CD4-positive, alpha-beta T cell treated with Interleukin-4 for 4 hours (primary cell): ENCODE measurements around the gene PRMT3.
"Not testable (repeated sequence)": the region's sequence is repeated elsewhere in the genome, so short reads cannot be mapped to it uniquely, and the experiment has no call there.

ENCODE experiments used
- DNase-seq: peaks from one replicate; pipeline ENCODE4 v3.0.0-alpha.2; 2020

PRMT3 gene

GRCh38 chr11:20374741-20375300 is 12.7 kb upstream of the PRMT3 start:
- peak; percentile 24 for DNase-seq

GRCh38 chr11:20376162-20376730 is 11.3 kb upstream of the PRMT3 start:
- DNase-seq, result no peak

- not testable (repeated sequence) for DNase-seq
Observed at GRCh38 chr11:20385996-20386395, 1.5 kb upstream of the PRMT3 start.

GRCh38 chr11:20388096-20389055 is 860 bp downstream of the PRMT3 start:
- DNase-seq, result no peak

GRCh38 chr11:20397281-20397680 is 9.8 kb downstream of the PRMT3 start:
- peak; percentile 49 for DNase-seq

GRCh38 chr11:20399498-20399897 is 12.0 kb downstream of the PRMT3 start:
- no peak for DNase-seq

GRCh38 chr11:20403059-20403458 is 15.5 kb downstream of the PRMT3 start:
- DNase-seq, result no peak

GRCh38 chr11:20406484-20406883 is 19.0 kb downstream of the PRMT3 start:
- DNase-seq, result no peak

GRCh38 chr11:20407344-20407743 is 19.8 kb downstream of the PRMT3 start:
- no peak for DNase-seq

GRCh38 chr11:20415432-20415831 is 27.9 kb downstream of the PRMT3 start:
- no peak for DNase-seq

- DNase-seq, result no peak
Observed at GRCh38 chr11:20417771-20418170, 30.3 kb downstream of the PRMT3 start.

- no peak for DNase-seq
Observed at GRCh38 chr11:20421946-20422345, 34.4 kb downstream of the PRMT3 start.

GRCh38 chr11:20429216-20429615 is 41.7 kb downstream of the PRMT3 start:
- no peak for DNase-seq

GRCh38 chr11:20438637-20439036 is 51.1 kb downstream of the PRMT3 start:
- DNase-seq, result no peak

GRCh38 chr11:20443596-20443995 is 56.1 kb downstream of the PRMT3 start:
- DNase-seq, result peak; percentile 8

GRCh38 chr11:20444535-20444934 is 57.0 kb downstream of the PRMT3 start:
- DNase-seq, result no peak

GRCh38 chr11:20448834-20449233 is 61.3 kb downstream of the PRMT3 start:
- DNase-seq, result no peak

- no peak for DNase-seq
Observed at GRCh38 chr11:20450829-20451228, 63.3 kb downstream of the PRMT3 start.

- DNase-seq, result no peak
Observed at GRCh38 chr11:20451568-20451967, 64.1 kb downstream of the PRMT3 start.

GRCh38 chr11:20452585-20452984 is 65.1 kb downstream of the PRMT3 start:
- no peak for DNase-seq

- DNase-seq, result no peak
Observed at GRCh38 chr11:20453657-20454316, 66.3 kb downstream of the PRMT3 start.

- DNase-seq, result no peak
Observed at GRCh38 chr11:20457001-20457799, 69.7 kb downstream of the PRMT3 start.
